HepG2 (cell line): ENCODE measurements around the gene UBQLN4. TPM values are rescaled to one million over a fixed set of nuclear protein-coding genes. Genes with fewer than 3 reads are reported as not detected.

Experiments
- CENPX ChIP-seq: sonication (generic); formaldehyde crosslinking; IDR thresholded peaks from 2 replicates; pipeline ENCODE4 v1.9.0; 2021; ENCODE audit warnings: mild to moderate bottlenecking, missing genetic modification reagents, moderate library complexity
- CREM ChIP-seq, 2 experiments: sonication (generic) in 1 of 2; formaldehyde crosslinking in 1 of 2; IDR thresholded peaks; 2 replicates each; pipeline versions ENCODE4 v1.4.0 to v1.6.1; 2016 to 2020; ENCODE audit warnings: antibody characterized with exemption in 1 of 2, mild to moderate bottlenecking in 1 of 2, missing genetic modification reagents in 1 of 2
- DNMT3B ChIP-seq: conservative IDR thresholded peaks from 2 replicates; pipeline ENCODE4 v1.6.1; 2016; ENCODE audit warnings: missing biosample characterization, control low read depth
- ELF1 ChIP-seq: sonication (generic); formaldehyde crosslinking; IDR thresholded peaks from 2 replicates; pipeline ENCODE4 v1.4.0; 2020; ENCODE audit warnings: missing genetic modification reagents
- EZH2 ChIP-seq: conservative IDR thresholded peaks from 2 replicates; pipeline ENCODE4 v1.6.1; 2012; ENCODE audit warnings: mild to moderate bottlenecking, low read depth, low read length, moderate library complexity
- HIVEP1 ChIP-seq: sonication (generic); formaldehyde crosslinking; IDR thresholded peaks from 2 replicates; pipeline ENCODE4 v1.4.0; 2020; ENCODE audit warnings: mild to moderate bottlenecking, missing genetic modification reagents
- KDM5B ChIP-seq: sonication (generic); formaldehyde crosslinking; IDR thresholded peaks from 2 replicates; pipeline ENCODE4 v1.4.0; 2020; ENCODE audit warnings: missing genetic modification reagents, mild to moderate bottlenecking, borderline replicate concordance
- MBD4 ChIP-seq: IDR thresholded peaks from 2 replicates; pipeline ENCODE4 v1.6.1; 2012; ENCODE audit warnings: low read length, inconsistent platforms, borderline replicate concordance
- NR2F1 ChIP-seq, 2 experiments: fragments of 450-650 bp in 1 of 2; formaldehyde crosslinking in 1 of 2; IDR thresholded peaks; 2 replicates each; pipeline versions ENCODE4 v1.5.0 to v1.6.1; 2016 to 2020; ENCODE audit warnings: mild to moderate bottlenecking in 1 of 2, missing compliant biosample characterization in 1 of 2, missing genetic modification reagents in 1 of 2, moderate library complexity in 1 of 2
- ONECUT2 ChIP-seq: sonication (generic); formaldehyde crosslinking; IDR thresholded peaks from 2 replicates; pipeline ENCODE4 v1.4.0; 2020; ENCODE audit warnings: missing genetic modification reagents
- POGZ ChIP-seq: sonication (generic); formaldehyde crosslinking; IDR thresholded peaks from 2 replicates; pipeline ENCODE4 v1.4.0; 2020; ENCODE audit warnings: mild to moderate bottlenecking, missing genetic modification reagents
- REPIN1 ChIP-seq: sonication (generic); formaldehyde crosslinking; IDR thresholded peaks from 2 replicates; pipeline ENCODE4 v1.8.0; 2022; ENCODE audit warnings: missing genetic modification reagents, low read depth, mild to moderate bottlenecking, borderline replicate concordance
- RFX1 ChIP-seq: fragments of 450-650 bp; IDR thresholded peaks from 2 replicates; pipeline ENCODE4 v1.6.1; 2017
- SIX1 ChIP-seq: sonication (generic); formaldehyde crosslinking; IDR thresholded peaks from 2 replicates; pipeline ENCODE4 v1.4.0; 2020; ENCODE audit warnings: missing genetic modification reagents, borderline replicate concordance
- SOX13 ChIP-seq, 3 experiments: fragments of 450-650 bp in 1 of 3; sonication (generic) in 1 of 3; formaldehyde crosslinking in 1 of 3; IDR thresholded peaks in 2 of 3; conservative IDR thresholded peaks in 1 of 3; 2 replicates each; pipeline versions ENCODE4 v1.5.0 to v1.6.1; 2016 to 2020; ENCODE audit warnings: antibody characterized with exemption in 1 of 3, mild to moderate bottlenecking in 1 of 3, missing compliant biosample characterization in 1 of 3, missing genetic modification reagents in 1 of 3, moderate library complexity in 1 of 3
- TEAD2 ChIP-seq: sonication (generic); formaldehyde crosslinking; IDR thresholded peaks from 2 replicates; pipeline ENCODE4 v1.9.0; 2021; ENCODE audit warnings: missing genetic modification reagents
- ZBTB8A ChIP-seq: sonication (generic); formaldehyde crosslinking; IDR thresholded peaks from 2 replicates; pipeline ENCODE4 v1.4.0; 2020; ENCODE audit warnings: mild to moderate bottlenecking, low read depth, missing genetic modification reagents, borderline replicate concordance
- ZNF431 ChIP-seq: sonication (generic); formaldehyde crosslinking; IDR thresholded peaks from 2 replicates; pipeline ENCODE4 v1.9.0; 2022; ENCODE audit warnings: missing genetic modification reagents, low read depth, mild to moderate bottlenecking, borderline replicate concordance
- ZNF556 ChIP-seq: sonication (generic); formaldehyde crosslinking; IDR thresholded peaks from 2 replicates; pipeline ENCODE4 v1.4.0; 2020; ENCODE audit warnings: mild to moderate bottlenecking, missing genetic modification reagents, borderline replicate concordance
- ZNF790 ChIP-seq: sonication (generic); formaldehyde crosslinking; IDR thresholded peaks from 2 replicates; pipeline ENCODE4 v1.8.0; 2022; ENCODE audit warnings: missing genetic modification reagents, mild to moderate bottlenecking, borderline replicate concordance
- ZNF878 ChIP-seq: sonication (generic); formaldehyde crosslinking; IDR thresholded peaks from 2 replicates; pipeline ENCODE4 v1.8.1; 2023; ENCODE audit warnings: mild to moderate bottlenecking, missing genetic modification reagents, moderate library complexity
- polyA plus RNA-seq, 8 experiments: library from polyadenylated mRNA; depleted of rRNA in 3 of 8; stranded (reverse) in 7 of 8; unstranded in 1 of 8; fragments of >200 nt; fragmentation: Illumina TruSeq in 4 of 8; extraction: Trizol in 4 of 8; gene quantifications; 2 replicates each; pipeline versions ENCODE4 v1.2.1 to v1.2.3, GENCODE V29; 2011 to 2016; ENCODE audit warnings: low read depth in 4 of 8, missing spikeins in 1 of 8, mixed read lengths in 1 of 8; ENCODE audit not compliant: insufficient read depth in 1 of 8
- total RNA-seq, 5 experiments: library from RNA; depleted of rRNA; stranded (reverse); fragments of >200 nt; fragmentation: Illumina TruSeq; extraction: Trizol; gene quantifications; 2 replicates each; pipeline ENCODE4 v1.2.3, GENCODE V29; 2016; ENCODE audit warnings: low read depth in 1 of 5
- TF ChIP-seq, protein P1 (sequence below): IDR thresholded peaks from 2 replicates; pipeline ENCODE4 v1.6.1; 2016; ENCODE audit warnings: low read depth, missing genetic modification reagents, missing compliant biosample characterization
- TF ChIP-seq, protein P2 (sequence below): IDR thresholded peaks from 2 replicates; pipeline ENCODE4 v1.6.1; 2016; ENCODE audit warnings: low read depth, borderline replicate concordance
- TF ChIP-seq, protein P3 (sequence below): sonication (generic); formaldehyde crosslinking; IDR thresholded peaks from 2 replicates; pipeline ENCODE4 v1.8.0; 2022; ENCODE audit warnings: mild to moderate bottlenecking, missing genetic modification reagents, moderate library complexity

The UBQLN4 gene
- total and polyA plus RNA-seq, 2 of the 13 experiments (the other 11 are each of a cell fraction or from before 2014, with no cell fraction given) = 31.5 to 39.8 TPM

DNA sequence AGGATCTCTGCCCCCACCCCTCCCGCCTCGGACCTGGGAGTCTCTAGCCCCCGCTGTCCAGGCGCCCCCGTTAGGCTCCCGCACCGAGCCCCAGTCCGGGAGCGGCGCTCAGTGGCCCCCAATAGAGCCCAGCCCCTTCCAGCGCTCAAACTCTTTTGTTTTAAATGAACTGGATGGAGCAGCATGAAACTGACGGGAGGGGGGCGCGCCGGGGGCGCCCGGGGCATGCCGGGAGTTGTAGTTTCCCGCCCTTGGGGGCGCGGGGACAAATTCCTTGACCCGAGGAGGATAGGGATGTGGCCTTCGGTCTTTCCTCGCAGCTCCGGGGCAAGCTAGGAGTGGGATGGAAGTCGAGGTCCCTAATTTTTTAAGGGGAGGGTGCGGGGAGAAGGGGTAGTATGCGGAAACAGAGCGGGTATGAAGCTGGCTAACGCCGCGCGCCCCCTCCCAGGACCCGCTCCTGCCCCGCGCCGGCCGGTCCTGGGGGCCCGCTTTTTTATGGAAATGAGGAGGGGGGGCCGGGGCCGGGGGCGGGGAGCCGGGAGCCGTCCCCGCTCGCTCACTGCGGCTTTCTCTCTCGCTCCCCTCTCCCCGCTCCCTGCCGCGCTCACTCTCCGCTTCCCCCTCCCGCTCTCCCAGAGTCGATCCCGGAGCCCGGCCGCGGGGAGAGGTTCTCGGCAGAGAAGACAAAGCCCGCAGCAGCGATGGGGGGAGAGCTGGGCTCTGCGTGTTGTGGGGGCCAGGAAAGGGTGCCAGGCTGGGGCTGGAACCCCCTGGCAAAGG is 28.9 kb upstream of the UBQLN4 start, which contains the start of gene MEX3A (continued):
- TF ChIP-seq ZBTB8A (CRISPR knock-in tag) (no peak), ZNF790 (CRISPR knock-in tag) (no peak), ZNF431 (CRISPR knock-in tag) (no peak), KDM5B (no peak; the same call in 1 of the 2 replicates), CREM (IDR thresholded peaks at IDR 0.05) (peak; percentile 83), CREM (CRISPR knock-in tag; IDR thresholded peaks at IDR 0.05) (no peak), POGZ (CRISPR knock-in tag) (peak; percentile 31; the same call in 1 of the 2 replicates), HIVEP1 (CRISPR knock-in tag) (no peak), ONECUT2 (no peak), REPIN1 (CRISPR knock-in tag) (no peak), SIX1 (CRISPR knock-in tag) (no peak), SOX13 (IDR thresholded peaks at IDR 0.05) (no peak), SOX13 (CRISPR knock-in tag; conservative IDR thresholded peaks at IDR 0.05 in 1 of 2, IDR thresholded peaks at IDR 0.05 in 1 of 2) (peak in 1 of 2 experiments; percentile 22; a peak in 1 of 4 replicates), ZNF878 (no peak), RFX1 (no peak), CENPX (CRISPR knock-in tag) (no peak), TEAD2 (no peak), NR2F1 (CRISPR knock-in tag; IDR thresholded peaks at IDR 0.05) (peak in 1 of 2 experiments; percentile 71; a peak in 2 of 4 replicates), ZNF556 (no peak), MBD4 (no peak), ELF1 (CRISPR knock-in tag) (no peak; the same call in 1 of the 2 replicates), EZH2 (no peak), DNMT3B (no peak)
- TF ChIP-seq, protein P1, sequence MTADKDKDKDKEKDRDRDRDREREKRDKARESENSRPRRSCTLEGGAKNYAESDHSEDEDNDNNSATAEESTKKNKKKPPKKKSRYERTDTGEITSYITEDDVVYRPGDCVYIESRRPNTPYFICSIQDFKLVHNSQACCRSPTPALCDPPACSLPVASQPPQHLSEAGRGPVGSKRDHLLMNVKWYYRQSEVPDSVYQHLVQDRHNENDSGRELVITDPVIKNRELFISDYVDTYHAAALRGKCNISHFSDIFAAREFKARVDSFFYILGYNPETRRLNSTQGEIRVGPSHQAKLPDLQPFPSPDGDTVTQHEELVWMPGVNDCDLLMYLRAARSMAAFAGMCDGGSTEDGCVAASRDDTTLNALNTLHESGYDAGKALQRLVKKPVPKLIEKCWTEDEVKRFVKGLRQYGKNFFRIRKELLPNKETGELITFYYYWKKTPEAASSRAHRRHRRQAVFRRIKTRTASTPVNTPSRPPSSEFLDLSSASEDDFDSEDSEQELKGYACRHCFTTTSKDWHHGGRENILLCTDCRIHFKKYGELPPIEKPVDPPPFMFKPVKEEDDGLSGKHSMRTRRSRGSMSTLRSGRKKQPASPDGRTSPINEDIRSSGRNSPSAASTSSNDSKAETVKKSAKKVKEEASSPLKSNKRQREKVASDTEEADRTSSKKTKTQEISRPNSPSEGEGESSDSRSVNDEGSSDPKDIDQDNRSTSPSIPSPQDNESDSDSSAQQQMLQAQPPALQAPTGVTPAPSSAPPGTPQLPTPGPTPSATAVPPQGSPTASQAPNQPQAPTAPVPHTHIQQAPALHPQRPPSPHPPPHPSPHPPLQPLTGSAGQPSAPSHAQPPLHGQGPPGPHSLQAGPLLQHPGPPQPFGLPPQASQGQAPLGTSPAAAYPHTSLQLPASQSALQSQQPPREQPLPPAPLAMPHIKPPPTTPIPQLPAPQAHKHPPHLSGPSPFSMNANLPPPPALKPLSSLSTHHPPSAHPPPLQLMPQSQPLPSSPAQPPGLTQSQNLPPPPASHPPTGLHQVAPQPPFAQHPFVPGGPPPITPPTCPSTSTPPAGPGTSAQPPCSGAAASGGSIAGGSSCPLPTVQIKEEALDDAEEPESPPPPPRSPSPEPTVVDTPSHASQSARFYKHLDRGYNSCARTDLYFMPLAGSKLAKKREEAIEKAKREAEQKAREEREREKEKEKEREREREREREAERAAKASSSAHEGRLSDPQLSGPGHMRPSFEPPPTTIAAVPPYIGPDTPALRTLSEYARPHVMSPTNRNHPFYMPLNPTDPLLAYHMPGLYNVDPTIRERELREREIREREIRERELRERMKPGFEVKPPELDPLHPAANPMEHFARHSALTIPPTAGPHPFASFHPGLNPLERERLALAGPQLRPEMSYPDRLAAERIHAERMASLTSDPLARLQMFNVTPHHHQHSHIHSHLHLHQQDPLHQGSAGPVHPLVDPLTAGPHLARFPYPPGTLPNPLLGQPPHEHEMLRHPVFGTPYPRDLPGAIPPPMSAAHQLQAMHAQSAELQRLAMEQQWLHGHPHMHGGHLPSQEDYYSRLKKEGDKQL (CRISPR knock-in tag) = no peak
- TF ChIP-seq, protein P2, sequence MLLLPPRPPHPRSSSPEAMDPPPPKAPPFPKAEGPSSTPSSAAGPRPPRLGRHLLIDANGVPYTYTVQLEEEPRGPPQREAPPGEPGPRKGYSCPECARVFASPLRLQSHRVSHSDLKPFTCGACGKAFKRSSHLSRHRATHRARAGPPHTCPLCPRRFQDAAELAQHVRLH = no peak
- TF ChIP-seq, protein P3, sequence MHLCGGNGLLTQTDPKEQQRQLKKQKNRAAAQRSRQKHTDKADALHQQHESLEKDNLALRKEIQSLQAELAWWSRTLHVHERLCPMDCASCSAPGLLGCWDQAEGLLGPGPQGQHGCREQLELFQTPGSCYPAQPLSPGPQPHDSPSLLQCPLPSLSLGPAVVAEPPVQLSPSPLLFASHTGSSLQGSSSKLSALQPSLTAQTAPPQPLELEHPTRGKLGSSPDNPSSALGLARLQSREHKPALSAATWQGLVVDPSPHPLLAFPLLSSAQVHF (CRISPR knock-in tag) = no peak
